ENCODE results near the gene IL37.

The IL37 gene

DNA sequence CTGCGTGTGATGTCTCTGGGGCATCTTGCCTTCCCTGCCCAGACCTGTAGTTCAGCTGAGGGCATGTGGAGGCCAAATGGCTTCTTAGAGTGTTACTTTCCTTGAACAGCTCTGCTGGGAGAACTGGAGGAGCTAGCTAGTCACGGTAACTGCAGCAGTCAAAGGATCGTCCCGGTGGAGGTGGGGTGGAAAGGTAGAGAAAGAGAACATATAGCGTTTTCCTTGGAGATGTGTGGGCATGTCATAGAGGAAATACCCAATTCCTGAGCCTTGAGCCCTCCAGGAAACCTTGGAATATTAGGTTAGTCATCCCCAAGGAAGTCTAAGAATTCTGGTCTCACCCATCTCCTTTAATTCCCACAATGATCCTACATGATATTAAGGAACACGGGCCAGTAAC, 33.5 kb upstream of the IL37 start:
- no CpG with 5 or more reads among the region's 6 CpGs for WGBS (ENCODE audit: extremely low coverage, insufficient coverage, insufficient read length)
- H3K79me2 ChIP-seq (ENCODE audit: control insufficient read depth, insufficient read depth, low read length, poor library complexity): no peaks in the 10 kb centered on the region
- H3K79me1 ChIP-seq (ENCODE audit: low read length): no peaks in the 10 kb centered on the region
- DNase-seq: no peak
- no peak overlapping the region for H4K91ac ChIP-seq (ENCODE audit: low read depth, low read length)
- H3K36me3 ChIP-seq (ENCODE audit: control insufficient read depth in 1 of 2, insufficient read depth in 2 of 2, low read length in 2 of 2): no peaks in the 10 kb centered on the region
- H2BK5ac ChIP-seq (ENCODE audit: low read depth, low read length, poor library complexity): no peak overlapping the region
- H3K4me1 ChIP-seq (ENCODE audit: control insufficient read depth in 1 of 2, insufficient read depth in 2 of 2, low read length in 2 of 2): no peaks in the 10 kb centered on the region
- H3K4me3 ChIP-seq (ENCODE audit: low read depth, low read length): no peak overlapping the region
- H2AFZ ChIP-seq (ENCODE audit: insufficient read depth, low read length, poor library complexity): no peak overlapping the region
- no peak overlapping the region for H2BK120ac ChIP-seq (ENCODE audit: insufficient read depth, low read length, poor library complexity)
- no peak overlapping the region for H3K14ac ChIP-seq (ENCODE audit: low read length)
- no peak overlapping the region for H3K9ac ChIP-seq (ENCODE audit: low read length)
- no peak overlapping the region for H3K27ac ChIP-seq (ENCODE audit: low read depth, low read length)
- H4K8ac ChIP-seq (ENCODE audit: low read depth, low read length): no peak overlapping the region
- H3K4ac ChIP-seq (ENCODE audit: low read depth, low read length): no peak overlapping the region
- H2BK12ac ChIP-seq (ENCODE audit: low read length): no peak overlapping the region
- H2AK5ac ChIP-seq (ENCODE audit: low read length): no peak overlapping the region
- no peaks in the 10 kb centered on the region for H3K27me3 ChIP-seq (ENCODE audit: insufficient read depth, low read length)
- no peak overlapping the region for H3K18ac ChIP-seq (ENCODE audit: low read length)
- H3K23ac ChIP-seq (ENCODE audit: low read length): no peak overlapping the region
- no peak overlapping the region for H4K12ac ChIP-seq (ENCODE audit: low read depth, low read length)
- no peak overlapping the region for H3K4me2 ChIP-seq (ENCODE audit: low read length)
- peaks cover 4% of the 10 kb centered on the region for H3K9me3 ChIP-seq (ENCODE audit: insufficient read depth, low read depth, low read length)

DNA sequence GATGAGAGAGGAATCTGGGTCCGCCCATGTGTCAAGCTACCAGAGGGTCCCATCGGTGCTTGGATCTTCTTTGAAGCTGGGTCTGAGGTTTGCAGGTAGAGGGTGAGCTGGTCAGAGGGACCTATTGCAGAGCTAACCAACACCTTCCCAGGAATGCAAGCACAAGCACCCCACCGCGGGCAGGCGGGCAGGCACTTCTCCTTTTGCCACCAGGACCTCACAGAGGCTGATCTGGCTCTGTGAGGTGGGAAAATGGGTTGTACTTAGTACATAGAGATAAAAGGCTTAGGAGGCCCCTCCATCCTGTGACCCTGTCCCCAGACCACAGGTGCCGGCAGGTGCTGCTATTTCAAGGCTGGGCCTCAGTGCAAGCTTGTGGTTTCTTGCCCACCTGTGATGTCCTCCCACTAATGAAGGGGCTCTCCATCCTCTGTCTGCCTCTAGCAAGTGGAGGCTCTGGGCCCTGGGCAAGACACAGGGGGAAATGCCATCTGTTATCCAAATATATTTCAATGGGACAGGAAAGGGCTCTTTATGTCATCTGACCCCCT, 31.4 kb upstream of the IL37 start:
- Histone ChIP-seq H4K91ac (ENCODE audit: low read depth, low read length) (no peak overlapping the region), H3K9ac (ENCODE audit: low read length) (no peak overlapping the region), H4K12ac (ENCODE audit: low read depth, low read length) (no peak overlapping the region), H3K79me1 (ENCODE audit: low read length) (no peaks in the 10 kb centered on the region), H3K4ac (ENCODE audit: low read depth, low read length) (no peak overlapping the region), H3K27me3 (ENCODE audit: insufficient read depth, low read length) (no peaks in the 10 kb centered on the region), H2BK120ac (ENCODE audit: insufficient read depth, low read length, poor library complexity) (no peak overlapping the region), H3K18ac (ENCODE audit: low read length) (no peak overlapping the region), H2AFZ (ENCODE audit: insufficient read depth, low read length, poor library complexity) (no peak overlapping the region), H2AK5ac (ENCODE audit: low read length) (no peak overlapping the region), H3K79me2 (ENCODE audit: control insufficient read depth, insufficient read depth, low read length, poor library complexity) (no peaks in the 10 kb centered on the region), H3K36me3 (ENCODE audit: control insufficient read depth in 1 of 2, insufficient read depth in 2 of 2, low read length in 2 of 2) (no peaks in the 10 kb centered on the region), H4K8ac (ENCODE audit: low read depth, low read length) (no peak overlapping the region), H3K9me3 (ENCODE audit: insufficient read depth, low read depth, low read length) (peaks cover 4% of the 10 kb centered on the region), H3K4me2 (ENCODE audit: low read length) (no peak overlapping the region), H3K4me3 (ENCODE audit: low read depth, low read length) (no peak overlapping the region), H3K23ac (ENCODE audit: low read length) (no peak overlapping the region), H2BK5ac (ENCODE audit: low read depth, low read length, poor library complexity) (no peak overlapping the region), H3K4me1 (ENCODE audit: control insufficient read depth in 1 of 2, insufficient read depth in 2 of 2, low read length in 2 of 2) (no peaks in the 10 kb centered on the region), H2BK12ac (ENCODE audit: low read length) (no peak overlapping the region), H3K27ac (ENCODE audit: low read depth, low read length) (no peak overlapping the region), H3K14ac (ENCODE audit: low read length) (no peak overlapping the region)
- DNase-seq: no peak
- WGBS (ENCODE audit: extremely low coverage, insufficient coverage, insufficient read length): no CpG with 5 or more reads among the region's 6 CpGs

DNA sequence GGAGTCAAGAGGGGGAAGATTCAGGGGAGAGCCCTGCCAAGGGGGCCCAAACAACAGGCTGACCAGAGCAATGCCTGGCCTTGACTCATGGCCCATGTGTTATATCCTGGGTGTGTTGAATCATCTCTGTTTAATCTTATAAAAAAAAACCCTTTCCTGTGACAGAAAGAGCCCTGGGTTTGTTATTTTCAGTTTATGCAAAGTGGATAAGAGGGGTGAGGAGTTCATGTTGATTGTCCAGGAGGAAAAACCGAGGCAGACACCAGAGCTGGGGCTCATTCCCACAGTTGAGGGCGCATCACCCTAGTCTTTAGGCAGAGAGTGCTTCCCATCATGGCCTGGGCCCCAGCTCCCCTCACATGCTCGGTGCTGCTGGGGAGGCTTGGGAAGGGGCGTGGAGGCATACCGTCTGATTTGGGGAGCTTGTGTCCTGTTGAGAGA, 30.9 kb upstream of the IL37 start:
- no peak overlapping the region for H3K4me3 ChIP-seq (ENCODE audit: low read depth, low read length)
- H3K79me2 ChIP-seq (ENCODE audit: control insufficient read depth, insufficient read depth, low read length, poor library complexity): no peaks in the 10 kb centered on the region
- no peaks in the 10 kb centered on the region for H3K36me3 ChIP-seq (ENCODE audit: control insufficient read depth in 1 of 2, insufficient read depth in 2 of 2, low read length in 2 of 2)
- H2AFZ ChIP-seq (ENCODE audit: insufficient read depth, low read length, poor library complexity): no peak overlapping the region
- H2BK120ac ChIP-seq (ENCODE audit: insufficient read depth, low read length, poor library complexity): no peak overlapping the region
- H3K23ac ChIP-seq (ENCODE audit: low read length): no peak overlapping the region
- H3K18ac ChIP-seq (ENCODE audit: low read length): no peak overlapping the region
- no peak overlapping the region for H3K27ac ChIP-seq (ENCODE audit: low read depth, low read length)
- no peak overlapping the region for H3K4ac ChIP-seq (ENCODE audit: low read depth, low read length)
- no peak overlapping the region for H3K14ac ChIP-seq (ENCODE audit: low read length)
- no peak overlapping the region for H2AK5ac ChIP-seq (ENCODE audit: low read length)
- no peak overlapping the region for H4K12ac ChIP-seq (ENCODE audit: low read depth, low read length)
- no peak for DNase-seq
- peaks cover 4% of the 10 kb centered on the region for H3K9me3 ChIP-seq (ENCODE audit: insufficient read depth, low read depth, low read length)
- WGBS (ENCODE audit: extremely low coverage, insufficient coverage, insufficient read length): no CpG with 5 or more reads among the region's 5 CpGs
- H4K8ac ChIP-seq (ENCODE audit: low read depth, low read length): no peak overlapping the region
- H2BK5ac ChIP-seq (ENCODE audit: low read depth, low read length, poor library complexity): no peak overlapping the region
- no peaks in the 10 kb centered on the region for H3K4me1 ChIP-seq (ENCODE audit: control insufficient read depth in 1 of 2, insufficient read depth in 2 of 2, low read length in 2 of 2)
- H4K91ac ChIP-seq (ENCODE audit: low read depth, low read length): no peak overlapping the region
- no peaks in the 10 kb centered on the region for H3K27me3 ChIP-seq (ENCODE audit: insufficient read depth, low read length)
- no peak overlapping the region for H2BK12ac ChIP-seq (ENCODE audit: low read length)
- no peak overlapping the region for H3K9ac ChIP-seq (ENCODE audit: low read length)
- no peaks in the 10 kb centered on the region for H3K79me1 ChIP-seq (ENCODE audit: low read length)
- no peak overlapping the region for H3K4me2 ChIP-seq (ENCODE audit: low read length)

- Histone ChIP-seq H4K12ac (ENCODE audit: low read depth, low read length) (no peak overlapping the region), H2BK120ac (ENCODE audit: insufficient read depth, low read length, poor library complexity) (no peak overlapping the region), H3K36me3 (ENCODE audit: control insufficient read depth in 1 of 2, insufficient read depth in 2 of 2, low read length in 2 of 2) (no peaks in the 10 kb centered on the region), H3K23ac (ENCODE audit: low read length) (no peak overlapping the region), H3K4me2 (ENCODE audit: low read length) (no peak overlapping the region), H3K79me2 (ENCODE audit: control insufficient read depth, insufficient read depth, low read length, poor library complexity) (no peaks in the 10 kb centered on the region), H2BK5ac (ENCODE audit: low read depth, low read length, poor library complexity) (no peak overlapping the region), H4K8ac (ENCODE audit: low read depth, low read length) (no peak overlapping the region), H4K91ac (ENCODE audit: low read depth, low read length) (no peak overlapping the region), H3K14ac (ENCODE audit: low read length) (no peak overlapping the region), H3K18ac (ENCODE audit: low read length) (no peak overlapping the region), H3K4me3 (ENCODE audit: low read depth, low read length) (no peak overlapping the region), H3K4ac (ENCODE audit: low read depth, low read length) (no peak overlapping the region), H3K27ac (ENCODE audit: low read depth, low read length) (no peak overlapping the region), H3K79me1 (ENCODE audit: low read length) (no peaks in the 10 kb centered on the region), H3K9me3 (ENCODE audit: insufficient read depth, low read depth, low read length) (peaks cover 4% of the 10 kb centered on the region), H3K9ac (ENCODE audit: low read length) (no peak overlapping the region), H2AK5ac (ENCODE audit: low read length) (no peak overlapping the region), H3K4me1 (ENCODE audit: control insufficient read depth in 1 of 2, insufficient read depth in 2 of 2, low read length in 2 of 2) (no peaks in the 10 kb centered on the region), H2AFZ (ENCODE audit: insufficient read depth, low read length, poor library complexity) (no peak overlapping the region), H2BK12ac (ENCODE audit: low read length) (no peak overlapping the region), H3K27me3 (ENCODE audit: insufficient read depth, low read length) (no peaks in the 10 kb centered on the region)
- DNase-seq: no peak
- WGBS (ENCODE audit: extremely low coverage, insufficient coverage, insufficient read length): no CpG with 5 or more reads among the region's 7 CpGs
These were observed 30.3 kb upstream of the IL37 start for GRCh38 chr2:112880696-112881095.

Measured in trophoblast cell (in vitro differentiated cells and primary cell).